ENCODE data around the gene PKMYT1. TPM values are rescaled to one million over a fixed set of nuclear protein-coding genes. Genes with fewer than 3 reads are reported as not detected.

PKMYT1 gene
- total and polyA plus RNA-seq, 2 experiments from 2014 or later = 7.7 to 21.0 TPM

DNA sequence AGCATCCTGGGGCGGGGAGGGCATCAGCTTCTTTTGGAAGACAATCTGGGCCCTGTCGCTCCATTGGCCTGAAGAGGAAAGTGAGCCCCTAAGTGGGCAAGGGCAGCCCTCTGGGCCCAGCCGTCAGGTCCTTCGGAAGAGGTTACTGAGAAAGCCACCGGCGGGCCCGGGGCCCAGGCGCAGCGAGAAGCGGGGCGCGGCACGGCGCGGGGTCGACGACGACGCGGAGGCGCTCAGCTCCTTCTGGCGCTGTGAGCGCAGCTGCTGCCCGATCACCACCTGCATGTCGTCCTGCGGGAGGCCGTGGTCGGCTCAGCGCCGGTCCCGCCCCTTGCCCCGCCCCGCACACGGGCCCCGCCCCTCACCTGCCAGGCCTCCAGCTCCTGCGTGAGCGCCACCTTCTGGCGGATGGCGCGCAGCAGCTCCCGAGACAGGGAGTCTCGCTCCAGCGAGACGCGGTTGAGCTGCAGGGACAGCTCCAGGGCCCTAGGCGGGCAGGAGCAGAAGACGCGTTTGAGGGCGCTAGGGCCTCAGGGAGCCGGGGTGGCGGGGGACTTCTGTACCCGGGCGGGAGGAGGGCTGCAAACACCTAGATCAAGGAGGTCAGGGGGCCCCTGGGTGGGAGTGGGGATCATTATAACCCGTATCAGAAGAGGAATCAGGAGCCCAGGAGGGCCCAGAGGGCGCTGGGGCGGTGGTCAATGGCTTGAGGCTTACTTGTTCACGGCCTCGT, 47.9 kb upstream of the PKMYT1 start:
- 10% methylated on average over 41 of the region's 58 CpGs for WGBS (ENCODE audit: low lambda C conversion rate, missing lambda C conversion rate)
- Histone ChIP-seq H3K4me1 (ENCODE audit: insufficient read depth) (peaks cover 12% of the 10 kb centered on the region), H3K9me2 (replicated peaks; ENCODE audit: insufficient read depth) (no peaks in the 10 kb centered on the region), H3K27me3 (no peaks in the 10 kb centered on the region), H3K4me2 (peak overlapping the region; percentile 73), H3K4me3 (no peak overlapping the region), H3K9me3 (ENCODE audit: low read depth) (no peaks in the 10 kb centered on the region), H3K36me3 (replicated peaks; ENCODE audit: insufficient read depth, low read depth) (no peaks in the 10 kb centered on the region), H3K79me2 (peaks cover 12% of the 10 kb centered on the region), H3K27ac (peak overlapping the region; percentile 70), H4K20me1 (ENCODE audit: insufficient read depth, poor library complexity, severe bottlenecking) (peaks cover 5% of the 10 kb centered on the region), H2AFZ (no peak overlapping the region)
- TF ChIP-seq EZH2 (IDR thresholded peaks at IDR 0.05; ENCODE audit: borderline replicate concordance) (no peak), EZH2phosphoT487 (IDR thresholded peaks at IDR 0.05; ENCODE audit: low read depth, severe bottlenecking, unreplicated experiment) (no peak)
- TF ChIP-seq, protein P1, sequence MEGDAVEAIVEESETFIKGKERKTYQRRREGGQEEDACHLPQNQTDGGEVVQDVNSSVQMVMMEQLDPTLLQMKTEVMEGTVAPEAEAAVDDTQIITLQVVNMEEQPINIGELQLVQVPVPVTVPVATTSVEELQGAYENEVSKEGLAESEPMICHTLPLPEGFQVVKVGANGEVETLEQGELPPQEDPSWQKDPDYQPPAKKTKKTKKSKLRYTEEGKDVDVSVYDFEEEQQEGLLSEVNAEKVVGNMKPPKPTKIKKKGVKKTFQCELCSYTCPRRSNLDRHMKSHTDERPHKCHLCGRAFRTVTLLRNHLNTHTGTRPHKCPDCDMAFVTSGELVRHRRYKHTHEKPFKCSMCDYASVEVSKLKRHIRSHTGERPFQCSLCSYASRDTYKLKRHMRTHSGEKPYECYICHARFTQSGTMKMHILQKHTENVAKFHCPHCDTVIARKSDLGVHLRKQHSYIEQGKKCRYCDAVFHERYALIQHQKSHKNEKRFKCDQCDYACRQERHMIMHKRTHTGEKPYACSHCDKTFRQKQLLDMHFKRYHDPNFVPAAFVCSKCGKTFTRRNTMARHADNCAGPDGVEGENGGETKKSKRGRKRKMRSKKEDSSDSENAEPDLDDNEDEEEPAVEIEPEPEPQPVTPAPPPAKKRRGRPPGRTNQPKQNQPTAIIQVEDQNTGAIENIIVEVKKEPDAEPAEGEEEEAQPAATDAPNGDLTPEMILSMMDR (IDR thresholded peaks at IDR 0.05; ENCODE audit: poor library complexity) = peak; percentile 94
- DNase-seq (ENCODE audit: low spot score) = peak; percentile 95

DNA sequence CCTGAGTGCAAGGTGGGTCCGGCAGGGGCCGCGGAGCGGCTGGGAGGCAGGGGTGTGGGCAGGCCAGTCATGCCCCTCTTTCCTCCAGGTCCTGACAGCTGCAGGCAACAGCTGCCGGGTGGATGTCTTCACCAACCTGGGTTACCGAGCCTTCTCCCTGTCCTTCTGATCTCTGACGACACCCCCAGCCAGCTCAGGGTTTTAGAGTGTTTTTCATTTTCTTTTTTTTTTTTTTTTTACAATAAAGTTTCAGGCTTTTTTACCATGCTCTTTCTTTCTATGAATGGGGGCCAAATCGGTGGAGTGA, 47.2 kb upstream of the PKMYT1 start:
- H3K36me3 ChIP-seq (replicated peaks; ENCODE audit: insufficient read depth, low read depth) = no peaks in the 10 kb centered on the region
- H3K9me2 ChIP-seq (replicated peaks; ENCODE audit: insufficient read depth) = no peaks in the 10 kb centered on the region
- DNase-seq (ENCODE audit: low spot score) = no peak
- TF ChIP-seq EZH2 (IDR thresholded peaks at IDR 0.05; ENCODE audit: borderline replicate concordance) (no peak), EZH2phosphoT487 (IDR thresholded peaks at IDR 0.05; ENCODE audit: low read depth, severe bottlenecking, unreplicated experiment) (no peak)
- TF ChIP-seq, protein P1 (IDR thresholded peaks at IDR 0.05; ENCODE audit: poor library complexity) = no peak
- no peak overlapping the region for H3K4me2 ChIP-seq
- no peak overlapping the region for H3K4me3 ChIP-seq
- H3K27me3 ChIP-seq = no peaks in the 10 kb centered on the region
- no peak overlapping the region for H3K27ac ChIP-seq
- no peak overlapping the region for H2AFZ ChIP-seq
- H3K79me2 ChIP-seq = peaks cover 15% of the 10 kb centered on the region
- H3K4me1 ChIP-seq (ENCODE audit: insufficient read depth) = peaks cover 20% of the 10 kb centered on the region
- peaks cover 5% of the 10 kb centered on the region for H4K20me1 ChIP-seq (ENCODE audit: insufficient read depth, poor library complexity, severe bottlenecking)
- WGBS (ENCODE audit: low lambda C conversion rate, missing lambda C conversion rate) = 93% methylated on average over 8 of the region's 8 CpGs
- no peaks in the 10 kb centered on the region for H3K9me3 ChIP-seq (ENCODE audit: low read depth)

DNA sequence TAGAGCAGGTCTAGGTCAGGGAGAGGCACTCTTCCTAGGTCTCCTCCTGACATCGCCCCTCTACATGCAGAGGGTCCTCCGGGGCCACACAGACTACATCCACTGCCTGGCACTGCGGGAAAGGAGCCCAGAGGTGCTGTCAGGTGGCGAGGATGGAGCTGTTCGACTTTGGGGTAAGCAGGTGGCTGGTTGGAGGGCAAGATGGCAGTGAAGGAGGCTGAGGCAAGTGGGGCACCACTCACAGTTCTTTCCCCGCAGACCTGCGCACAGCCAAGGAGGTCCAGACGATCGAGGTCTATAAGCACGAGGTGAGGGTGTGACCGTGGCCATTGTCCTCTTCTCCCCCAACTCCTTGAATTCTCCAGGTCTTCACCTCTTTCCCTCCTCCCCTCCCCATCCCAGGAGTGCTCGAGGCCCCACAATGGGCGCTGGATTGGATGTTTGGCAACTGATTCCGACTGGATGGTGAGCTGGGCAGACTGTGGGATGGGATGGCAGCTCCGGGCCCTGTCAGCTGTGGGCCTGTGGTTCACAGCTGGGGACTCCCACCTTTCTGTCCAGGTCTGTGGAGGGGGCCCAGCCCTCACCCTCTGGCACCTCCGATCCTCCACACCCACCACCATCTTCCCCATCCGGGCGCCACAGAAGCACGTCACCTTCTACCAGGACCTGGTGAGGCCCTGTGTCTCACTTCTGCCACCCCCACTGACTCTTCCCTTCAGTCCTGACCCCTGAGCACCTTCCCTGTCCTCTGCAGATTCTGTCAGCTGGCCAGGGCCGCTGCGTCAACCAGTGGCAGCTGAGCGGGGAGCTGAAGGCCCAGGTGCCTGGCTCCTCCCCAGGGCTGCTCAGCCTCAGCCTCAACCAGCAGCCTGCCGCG, 46.6 kb upstream of the PKMYT1 start:
- TF ChIP-seq EZH2phosphoT487 (IDR thresholded peaks at IDR 0.05; ENCODE audit: low read depth, severe bottlenecking, unreplicated experiment) = no peak
- TF ChIP-seq EZH2 (IDR thresholded peaks at IDR 0.05; ENCODE audit: borderline replicate concordance) = no peak
- TF ChIP-seq, protein P1 (IDR thresholded peaks at IDR 0.05; ENCODE audit: poor library complexity) = no peak
- no peaks in the 10 kb centered on the region for H3K36me3 ChIP-seq (replicated peaks; ENCODE audit: insufficient read depth, low read depth)
- H3K27ac ChIP-seq = no peak overlapping the region
- DNase-seq (ENCODE audit: low spot score) = peak; percentile 8
- no peak overlapping the region for H2AFZ ChIP-seq
- H3K4me3 ChIP-seq = no peak overlapping the region
- no peak overlapping the region for H3K4me2 ChIP-seq
- peaks cover 15% of the 10 kb centered on the region for H3K79me2 ChIP-seq
- no peaks in the 10 kb centered on the region for H3K9me2 ChIP-seq (replicated peaks; ENCODE audit: insufficient read depth)
- no peaks in the 10 kb centered on the region for H3K27me3 ChIP-seq
- H3K4me1 ChIP-seq (ENCODE audit: insufficient read depth) = peaks cover 23% of the 10 kb centered on the region
- peaks cover 5% of the 10 kb centered on the region for H4K20me1 ChIP-seq (ENCODE audit: insufficient read depth, poor library complexity, severe bottlenecking)
- WGBS (ENCODE audit: low lambda C conversion rate, missing lambda C conversion rate) = 97% methylated on average over 24 of the region's 24 CpGs
- no peaks in the 10 kb centered on the region for H3K9me3 ChIP-seq (ENCODE audit: low read depth)

Data from hepatocyte (in vitro differentiated cells).